ENCODE data around the gene NVL. TPM values are rescaled to one million over a fixed set of nuclear protein-coding genes. Genes with fewer than 3 reads are reported as not detected.

NVL gene
- polyA plus RNA-seq = 26.8 TPM
- long read RNA-seq, donor 1, partial matches to known transcripts = 0 of 4 reads
- long read RNA-seq, donor 1, other reads (novel, unspliced or antisense) = 0 of 4 reads
- long read RNA-seq, donor 2, partial matches to known transcripts = 0 of 1 reads
- long read RNA-seq, donor 2, other reads (novel, unspliced or antisense) = 0 of 1 reads
- long read RNA-seq, donor 3 = 0 reads
- long read RNA-seq, donor 4 = 0 reads
- long read RNA-seq, donor 5, partial matches to known transcripts = 7 of 9 reads
- long read RNA-seq, donor 5, other reads (novel, unspliced or antisense) = 0 of 9 reads
- long read RNA-seq, donor 6, partial matches to known transcripts = 0 of 3 reads
- long read RNA-seq, donor 6, other reads (novel, unspliced or antisense) = 0 of 3 reads
- long read RNA-seq, donor 7, partial matches to known transcripts = 0 of 1 reads
- long read RNA-seq, donor 7, other reads (novel, unspliced or antisense) = 0 of 1 reads
- long read RNA-seq, donor 8, partial matches to known transcripts = 0 of 1 reads
- long read RNA-seq, donor 8, other reads (novel, unspliced or antisense) = 0 of 1 reads
- long read RNA-seq, donor 9, partial matches to known transcripts = 0 of 2 reads
- long read RNA-seq, donor 9, other reads (novel, unspliced or antisense) = 0 of 2 reads
- long read RNA-seq, donor 10, partial matches to known transcripts = 0 of 4 reads
- long read RNA-seq, donor 10, other reads (novel, unspliced or antisense) = 0 of 4 reads
- long read RNA-seq, donor 11, partial matches to known transcripts = 0 of 1 reads
- long read RNA-seq, donor 11, other reads (novel, unspliced or antisense) = 0 of 1 reads

- peaks cover 2% of the 10 kb centered on the region for H3K36me3 ChIP-seq (ENCODE audit: control insufficient read depth, insufficient read depth, low read length)
- DNase-seq = peak; percentile 88 to 95
- WGBS (ENCODE audit: insufficient coverage, low lambda C conversion rate) = 4% methylated on average over 5 of the region's 52 CpGs
- H3K27ac ChIP-seq (ENCODE audit: low read length) = peak within 1 kb of the TSS; percentile 76
- H3K4me3 ChIP-seq (ENCODE audit: low read length) = peak within 1 kb of the TSS; percentile 89
- peaks cover 12% of the 10 kb centered on the region for H3K4me1 ChIP-seq (ENCODE audit: control insufficient read depth, insufficient read depth, low read length)
- H3K9me3 ChIP-seq (ENCODE audit: control insufficient read depth, low read depth, low read length) = no peaks in the 10 kb centered on the region
- H3K27me3 ChIP-seq (ENCODE audit: control insufficient read depth, insufficient read depth, low read length) = no peaks in the 10 kb centered on the region
These were observed at the start of gene NVL for GRCh38 chr1:224329842-224330753. Gene NVL, minus strand, starts transcription at chr1:224330172. Its CDS starts 45 bp downstream, at chr1:224330127.

GRCh38 chr1:224378855-224379631, 49.1 kb upstream of the NVL start:
- H3K9me3 ChIP-seq (ENCODE audit: control insufficient read depth, low read depth, low read length) = no peaks in the 10 kb centered on the region
- peak overlapping the region; percentile 41 for H3K27ac ChIP-seq (ENCODE audit: low read length)
- H3K36me3 ChIP-seq (ENCODE audit: control insufficient read depth, insufficient read depth, low read length) = peaks cover 38% of the 10 kb centered on the region

GRCh38 chr1:224377676-224378006, 47.7 kb upstream of the NVL start:
- Histone ChIP-seq H3K9me3 (ENCODE audit: control insufficient read depth, low read depth, low read length) (no peaks in the 10 kb centered on the region), H3K27me3 (ENCODE audit: control insufficient read depth, insufficient read depth, low read length) (no peaks in the 10 kb centered on the region), H3K36me3 (ENCODE audit: control insufficient read depth, insufficient read depth, low read length) (peaks cover 42% of the 10 kb centered on the region), H3K4me3 (ENCODE audit: low read length) (no peak overlapping the region), H3K4me1 (ENCODE audit: control insufficient read depth, insufficient read depth, low read length) (peaks cover 3% of the 10 kb centered on the region), H3K27ac (ENCODE audit: low read length) (no peak overlapping the region)
- WGBS (ENCODE audit: insufficient coverage, low lambda C conversion rate) = no CpG with 5 or more reads among the region's 2 CpGs
- no peak for DNase-seq

More at GRCh38 chr1:224378855-224379631, 49.1 kb upstream of the NVL start:
- peak in 1 of 2 donors; percentile 16 for DNase-seq
- H3K27me3 ChIP-seq (ENCODE audit: control insufficient read depth, insufficient read depth, low read length) = no peaks in the 10 kb centered on the region
- 93% methylated on average over 3 of the region's 7 CpGs for WGBS (ENCODE audit: insufficient coverage, low lambda C conversion rate)
- H3K4me1 ChIP-seq (ENCODE audit: control insufficient read depth, insufficient read depth, low read length) = peaks cover 3% of the 10 kb centered on the region
- H3K4me3 ChIP-seq (ENCODE audit: low read length) = no peak overlapping the region

GRCh38 chr1:224375059-224375458, 45.1 kb upstream of the NVL start:
- Histone ChIP-seq H3K4me1 (ENCODE audit: control insufficient read depth, insufficient read depth, low read length) (peaks cover 3% of the 10 kb centered on the region), H3K4me3 (ENCODE audit: low read length) (no peak overlapping the region), H3K9me3 (ENCODE audit: control insufficient read depth, low read depth, low read length) (no peaks in the 10 kb centered on the region), H3K27ac (ENCODE audit: low read length) (no peak overlapping the region), H3K36me3 (ENCODE audit: control insufficient read depth, insufficient read depth, low read length) (peaks cover 59% of the 10 kb centered on the region), H3K27me3 (ENCODE audit: control insufficient read depth, insufficient read depth, low read length) (no peaks in the 10 kb centered on the region)
- WGBS (ENCODE audit: insufficient coverage, low lambda C conversion rate) = 60% methylated on average over 1 of the region's 3 CpGs
- no peak for DNase-seq

- WGBS (ENCODE audit: insufficient coverage, low lambda C conversion rate) = no CpG with 5 or more reads among the region's 5 CpGs
- Histone ChIP-seq H3K4me3 (ENCODE audit: low read length) (no peak overlapping the region), H3K4me1 (ENCODE audit: control insufficient read depth, insufficient read depth, low read length) (peaks cover 1% of the 10 kb centered on the region), H3K9me3 (ENCODE audit: control insufficient read depth, low read depth, low read length) (no peaks in the 10 kb centered on the region), H3K27me3 (ENCODE audit: control insufficient read depth, insufficient read depth, low read length) (no peaks in the 10 kb centered on the region), H3K27ac (ENCODE audit: low read length) (no peak overlapping the region), H3K36me3 (ENCODE audit: control insufficient read depth, insufficient read depth, low read length) (peaks cover 72% of the 10 kb centered on the region)
- DNase-seq = no peak
These were observed 43.1 kb upstream of the NVL start for GRCh38 chr1:224373008-224373590.

- peaks cover 63% of the 10 kb centered on the region for H3K36me3 ChIP-seq (ENCODE audit: control insufficient read depth, insufficient read depth, low read length)
- no CpG with 5 or more reads among the region's 5 CpGs for WGBS (ENCODE audit: insufficient coverage, low lambda C conversion rate)
These were observed 38.4 kb upstream of the NVL start for GRCh38 chr1:224368409-224368808.

GRCh38 chr1:224359207-224359606, 29.2 kb upstream of the NVL start:
- Histone ChIP-seq H3K4me1 (ENCODE audit: control insufficient read depth, insufficient read depth, low read length) (peaks cover 23% of the 10 kb centered on the region), H3K27me3 (ENCODE audit: control insufficient read depth, insufficient read depth, low read length) (no peaks in the 10 kb centered on the region), H3K27ac (ENCODE audit: low read length) (no peak overlapping the region), H3K4me3 (ENCODE audit: low read length) (no peak overlapping the region), H3K9me3 (ENCODE audit: control insufficient read depth, low read depth, low read length) (no peaks in the 10 kb centered on the region), H3K36me3 (ENCODE audit: control insufficient read depth, insufficient read depth, low read length) (peaks cover 8% of the 10 kb centered on the region)
- DNase-seq = no peak
- 62% methylated on average over 3 of the region's 3 CpGs for WGBS (ENCODE audit: insufficient coverage, low lambda C conversion rate)

More at GRCh38 chr1:224368409-224368808, 38.4 kb upstream of the NVL start:
- Histone ChIP-seq H3K4me3 (ENCODE audit: low read length) (no peak overlapping the region), H3K27ac (ENCODE audit: low read length) (no peak overlapping the region), H3K4me1 (ENCODE audit: control insufficient read depth, insufficient read depth, low read length) (no peaks in the 10 kb centered on the region), H3K27me3 (ENCODE audit: control insufficient read depth, insufficient read depth, low read length) (no peaks in the 10 kb centered on the region), H3K9me3 (ENCODE audit: control insufficient read depth, low read depth, low read length) (no peaks in the 10 kb centered on the region)
- no peak for DNase-seq

- Histone ChIP-seq H3K9me3 (ENCODE audit: control insufficient read depth, low read depth, low read length) (no peaks in the 10 kb centered on the region), H3K27me3 (ENCODE audit: control insufficient read depth, insufficient read depth, low read length) (no peaks in the 10 kb centered on the region), H3K36me3 (ENCODE audit: control insufficient read depth, insufficient read depth, low read length) (peaks cover 3% of the 10 kb centered on the region), H3K27ac (ENCODE audit: low read length) (peak overlapping the region; percentile 69), H3K4me3 (ENCODE audit: low read length) (peak overlapping the region; percentile 87), H3K4me1 (ENCODE audit: control insufficient read depth, insufficient read depth, low read length) (peaks cover 31% of the 10 kb centered on the region)
- 60% methylated on average over 1 of the region's 4 CpGs for WGBS (ENCODE audit: insufficient coverage, low lambda C conversion rate)
- DNase-seq = no peak
These were observed 28.3 kb upstream of the NVL start for GRCh38 chr1:224358237-224358636.

GRCh38 chr1:224357626-224358124, 27.7 kb upstream of the NVL start:
- Histone ChIP-seq H3K9me3 (ENCODE audit: control insufficient read depth, low read depth, low read length) (peaks cover 3% of the 10 kb centered on the region), H3K27ac (ENCODE audit: low read length) (peak overlapping the region; percentile 69), H3K36me3 (ENCODE audit: control insufficient read depth, insufficient read depth, low read length) (peaks cover 3% of the 10 kb centered on the region), H3K27me3 (ENCODE audit: control insufficient read depth, insufficient read depth, low read length) (no peaks in the 10 kb centered on the region), H3K4me3 (ENCODE audit: low read length) (peak overlapping the region; percentile 87), H3K4me1 (ENCODE audit: control insufficient read depth, insufficient read depth, low read length) (peaks cover 31% of the 10 kb centered on the region)
- DNase-seq = peak; percentile 14 to 56
- WGBS (ENCODE audit: insufficient coverage, low lambda C conversion rate) = no CpG with 5 or more reads among the region's 9 CpGs

Measured in large intestine (tissue), 12 donors.